ENCODE data around the gene SH3BP5. TPM values are rescaled to one million over a fixed set of nuclear protein-coding genes. Genes with fewer than 3 reads are reported as not detected.

SH3BP5 gene
- total RNA-seq, 1 experiment from 2014 or later, result 5.2 TPM

DNA sequence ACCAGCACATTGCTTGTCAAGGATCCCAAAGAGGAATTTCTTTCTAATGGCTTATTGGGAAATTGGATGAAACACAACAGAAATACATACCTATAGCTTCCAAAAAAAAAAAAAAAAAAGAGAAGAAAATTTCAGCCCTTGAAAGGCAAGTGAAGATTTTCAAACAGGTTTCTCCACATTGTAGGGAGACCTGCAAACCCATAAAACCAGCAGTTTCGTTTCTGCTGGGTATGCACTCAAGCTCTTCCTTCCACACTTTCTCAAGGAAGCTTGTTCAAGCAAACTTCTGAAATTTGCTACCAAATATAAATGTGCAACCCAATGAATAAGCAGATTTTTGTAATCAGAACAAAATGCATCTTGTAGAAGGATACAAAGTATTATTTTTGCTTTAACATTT is 15.9 kb upstream of the SH3BP5 start:
- no peak for DNase-seq (ENCODE audit: extremely low read depth, low read depth)

DNA sequence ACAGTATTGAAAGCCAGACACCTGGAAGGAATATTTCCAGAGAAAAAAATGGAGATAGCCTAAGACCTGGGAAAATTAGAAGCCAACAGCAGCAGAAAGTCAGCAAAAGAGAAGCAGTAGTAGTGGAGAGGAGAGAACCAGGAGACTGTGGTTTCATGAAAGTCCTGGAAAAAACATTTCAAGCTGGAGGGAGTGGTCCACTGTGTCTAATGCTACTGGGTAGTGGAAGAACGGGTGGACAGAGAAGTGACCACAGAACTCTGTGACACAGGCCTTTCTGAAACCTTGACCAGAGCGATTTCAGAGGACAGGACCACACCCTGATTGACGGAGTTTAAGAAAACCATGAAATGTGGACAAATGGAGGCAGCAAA is 15.3 kb upstream of the SH3BP5 start:
- DNase-seq (ENCODE audit: extremely low read depth, low read depth), result no peak

DNA sequence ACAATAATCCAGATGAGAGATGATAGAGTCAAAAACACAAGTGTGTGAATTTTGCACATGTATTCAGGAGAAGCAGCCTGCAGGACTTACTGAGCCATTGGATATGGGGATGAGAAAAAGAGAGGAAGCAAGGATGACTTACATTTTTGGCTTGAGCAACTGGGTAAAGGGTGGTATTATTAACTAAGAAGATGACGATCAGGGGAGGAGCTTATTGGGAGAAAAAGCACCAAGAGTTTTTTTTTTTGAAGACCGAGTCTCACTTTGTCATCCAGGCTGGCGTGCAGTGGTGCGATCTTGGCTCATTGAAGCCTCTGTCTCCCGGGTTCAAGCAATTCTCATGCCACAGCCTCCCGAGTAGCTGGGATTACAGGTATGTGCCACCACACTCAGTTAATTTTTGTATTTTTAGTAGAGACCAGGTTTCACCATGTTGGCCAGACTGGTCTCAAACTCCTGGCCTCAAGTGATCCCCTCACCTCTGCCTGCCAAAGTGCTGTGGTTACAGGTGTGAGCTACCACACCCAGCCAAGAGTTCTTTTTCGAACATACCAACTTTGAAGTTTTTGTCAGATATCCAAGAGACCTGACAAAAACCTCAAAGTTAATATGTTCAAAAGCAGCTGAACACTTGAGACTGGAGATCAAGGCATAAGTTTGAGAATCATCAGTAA is 14.8 kb upstream of the SH3BP5 start:
- DNase-seq (ENCODE audit: extremely low read depth, low read depth), result no peak

DNA sequence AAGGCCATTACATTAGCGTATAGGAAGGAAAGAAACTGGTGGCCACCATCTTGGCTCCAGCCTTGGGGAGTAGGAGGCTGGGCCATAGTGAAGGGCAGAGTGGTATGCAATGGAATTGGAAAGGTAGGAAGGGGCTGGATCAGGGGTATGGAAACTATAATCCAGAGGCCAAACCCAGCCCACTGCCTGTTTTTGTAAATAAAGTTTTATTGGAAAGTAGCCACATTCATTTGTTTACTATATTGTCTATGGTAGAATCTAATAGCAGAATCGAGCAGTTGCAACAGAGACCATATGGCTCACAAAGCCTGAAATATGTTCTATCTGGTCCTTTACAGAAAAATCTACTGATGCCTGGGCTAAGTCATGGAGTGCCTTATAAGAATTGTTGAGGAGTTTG is 14.1 kb upstream of the SH3BP5 start:
- DNase-seq (ENCODE audit: extremely low read depth, low read depth), result no peak

DNA sequence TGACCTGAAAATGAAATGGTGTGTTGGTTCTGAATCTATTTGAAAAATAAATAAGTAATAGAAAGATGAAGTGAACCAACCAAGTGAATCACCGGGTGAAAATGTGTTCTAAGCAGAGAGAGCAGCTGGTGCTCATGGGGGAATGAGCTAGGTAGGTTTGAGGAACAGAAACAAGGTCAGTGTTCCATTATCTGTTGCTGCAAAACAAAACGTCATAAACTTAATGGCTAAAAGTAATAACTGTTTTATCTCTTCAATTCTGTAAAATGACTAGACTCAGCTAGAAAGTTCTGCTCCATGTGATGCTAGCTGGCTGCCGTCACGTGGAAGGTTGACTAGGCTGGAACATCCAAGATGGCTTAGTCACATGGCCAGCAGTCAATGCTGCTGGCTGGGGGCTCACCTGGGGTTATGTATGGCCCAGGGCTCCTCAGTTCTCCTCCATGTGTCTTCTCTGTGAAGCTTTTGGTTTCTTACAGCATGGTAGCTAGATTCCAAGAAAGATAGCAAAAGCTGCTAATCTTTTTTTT is 13.3 kb upstream of the SH3BP5 start:
- DNase-seq (ENCODE audit: extremely low read depth, low read depth), result no peak

DNA sequence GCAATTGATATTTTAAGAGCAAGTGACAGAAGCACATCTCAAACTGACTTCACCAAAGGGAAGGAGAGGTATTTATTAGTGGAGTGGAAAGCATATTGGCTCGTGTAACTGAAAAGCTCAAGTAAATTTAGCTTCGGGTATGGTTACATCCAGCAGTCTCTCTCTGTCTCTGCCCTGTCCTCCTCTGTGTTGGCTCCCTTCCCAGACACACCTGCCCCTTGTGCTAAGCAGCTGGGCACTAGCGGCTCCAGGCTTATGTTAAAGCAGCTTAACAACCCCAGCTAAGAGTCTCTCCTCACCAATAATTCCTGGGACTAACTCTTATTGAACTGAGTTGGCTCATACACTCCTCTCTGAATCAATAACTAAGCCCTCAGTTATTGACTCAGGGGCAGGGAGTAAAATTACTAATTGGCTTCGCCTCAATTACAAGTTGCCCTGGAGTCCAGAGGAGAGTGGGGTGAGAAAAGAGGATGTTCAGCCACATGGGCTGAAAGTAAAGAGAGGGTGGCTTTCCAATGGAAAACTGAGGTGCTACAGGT is 12.8 kb upstream of the SH3BP5 start:
- DNase-seq (ENCODE audit: extremely low read depth, low read depth), result no peak

DNA sequence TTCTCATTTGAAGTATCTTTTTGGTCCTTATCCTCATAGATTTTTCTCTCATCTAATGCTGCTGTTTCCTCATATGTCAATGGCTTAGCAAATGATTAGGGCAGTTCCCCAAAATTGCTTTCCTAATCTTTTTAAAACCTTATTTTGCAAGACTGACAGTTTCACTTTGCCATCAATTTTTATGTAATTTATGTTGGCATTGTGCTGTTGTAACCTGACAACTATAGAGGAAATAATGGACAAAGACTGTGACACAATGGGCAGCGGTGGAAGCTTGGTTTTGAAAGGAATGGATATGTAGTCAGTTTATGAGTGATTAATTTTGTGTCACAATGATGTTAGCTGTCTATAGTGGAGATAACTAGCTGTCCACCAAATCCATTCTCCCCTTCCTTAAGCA is 10.6 kb upstream of the SH3BP5 start:
- no peak for DNase-seq (ENCODE audit: extremely low read depth, low read depth)

DNA sequence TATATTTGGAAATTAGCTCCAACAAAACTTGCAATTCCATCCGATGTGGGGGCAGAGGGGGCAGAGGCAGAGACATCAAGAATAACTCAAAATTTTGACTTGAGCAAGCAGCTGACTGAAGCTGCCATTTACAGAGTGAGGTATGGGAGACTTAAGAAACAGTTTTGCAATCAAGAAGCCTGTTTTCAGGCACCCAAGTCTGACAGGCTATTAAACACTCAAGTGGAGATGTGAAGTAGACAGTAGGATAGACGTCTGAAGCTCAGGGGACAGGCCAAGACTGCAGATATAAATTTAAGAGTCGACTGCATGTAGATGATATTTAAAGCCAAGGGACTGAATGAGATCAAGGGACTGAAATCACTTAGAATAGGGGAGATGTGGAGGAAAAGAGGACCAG is 9.9 kb upstream of the SH3BP5 start:
- no peak for DNase-seq (ENCODE audit: extremely low read depth, low read depth)

DNA sequence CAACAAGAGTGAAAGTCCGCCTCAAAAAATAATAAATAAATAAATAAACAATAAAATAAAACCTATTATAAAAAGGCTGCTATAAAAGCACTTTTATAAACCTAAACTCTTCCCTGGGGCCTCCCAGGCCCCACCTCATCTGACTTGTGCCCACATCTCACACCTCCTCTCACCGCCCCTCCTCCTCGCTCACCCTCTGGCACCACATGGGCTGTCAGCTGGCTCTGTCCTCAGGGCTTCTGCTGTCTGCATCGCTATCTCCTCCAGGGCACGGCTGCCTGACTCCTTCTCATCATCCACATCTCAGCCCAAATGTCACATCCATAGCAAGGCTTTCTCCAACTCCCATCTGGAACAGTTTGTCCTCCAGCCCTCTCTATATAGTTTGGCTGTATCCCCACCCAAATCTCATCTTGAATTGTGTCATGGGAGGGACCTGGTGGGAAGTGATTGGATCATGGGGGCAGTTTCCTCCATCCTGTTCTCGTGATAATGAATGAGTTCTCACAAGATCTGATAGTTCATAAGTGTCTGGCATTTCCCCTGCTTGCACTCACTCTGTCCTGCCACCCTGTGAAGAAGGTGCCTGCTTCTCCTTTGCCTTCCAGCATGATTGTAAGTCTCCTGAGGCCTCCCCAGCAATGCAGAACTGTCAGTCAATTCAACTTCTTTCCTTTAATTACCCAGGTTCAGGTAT is 8.8 kb upstream of the SH3BP5 start:
- no peak for DNase-seq (ENCODE audit: extremely low read depth, low read depth)

DNA sequence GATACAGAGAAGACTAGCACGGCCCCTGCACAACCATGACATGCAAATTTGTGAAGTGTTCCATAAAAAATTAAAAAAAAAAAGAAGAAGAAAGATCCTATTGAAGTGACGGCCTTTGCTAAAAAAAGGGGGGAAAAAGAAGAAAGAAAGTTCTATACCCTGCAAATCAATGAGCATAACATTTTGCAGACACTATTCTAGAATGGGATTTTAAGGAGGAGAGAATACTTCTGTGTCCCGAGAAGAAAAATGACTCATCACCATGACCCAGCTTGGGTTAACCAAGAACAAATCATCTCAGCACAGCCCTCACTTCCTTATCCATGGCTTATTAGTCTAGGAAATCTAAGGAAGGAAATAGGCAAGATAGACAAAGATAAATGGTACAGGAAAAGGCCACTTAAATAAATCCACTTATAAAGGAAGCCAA is 7.4 kb upstream of the SH3BP5 start:
- DNase-seq (ENCODE audit: extremely low read depth, low read depth), result no peak

DNA sequence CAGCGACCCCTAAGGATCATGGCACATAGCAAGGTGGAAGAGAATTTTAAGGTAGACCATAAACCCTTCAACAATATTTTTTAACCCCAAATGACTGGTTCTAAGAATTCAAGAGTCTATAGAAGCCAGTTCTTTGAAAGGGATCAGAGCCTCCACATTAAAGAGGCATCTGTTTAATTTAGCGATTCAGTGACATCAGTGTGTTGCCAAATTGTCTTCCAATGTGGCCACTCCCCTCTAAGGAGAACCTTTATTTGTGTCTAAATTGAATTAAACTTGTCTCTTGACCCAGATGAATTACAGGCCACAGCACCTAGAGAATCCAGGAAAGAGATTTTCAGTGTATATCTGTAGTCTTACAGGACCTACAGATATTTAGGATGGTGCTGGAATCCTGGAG is 6.6 kb upstream of the SH3BP5 start:
- no peak for DNase-seq (ENCODE audit: extremely low read depth, low read depth)

DNA sequence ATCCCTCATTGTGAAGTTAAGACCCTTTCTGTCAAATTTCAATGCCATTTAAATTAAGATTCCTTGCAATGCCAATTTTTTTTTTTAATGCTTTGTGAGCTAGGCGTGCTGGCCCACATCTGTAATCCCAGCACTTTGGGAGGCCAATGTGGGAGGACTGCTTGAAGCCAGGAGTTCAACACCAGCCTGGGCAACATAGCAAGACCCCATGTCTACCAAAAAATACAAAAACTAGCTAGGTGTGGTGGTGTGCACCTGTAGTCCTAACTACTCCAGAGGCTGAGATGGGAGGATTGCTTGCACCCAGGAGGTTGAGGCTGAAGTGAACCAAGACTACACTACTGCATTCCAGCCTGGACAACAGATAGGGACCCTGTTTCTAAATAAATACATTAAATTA is 5.6 kb upstream of the SH3BP5 start:
- DNase-seq (ENCODE audit: extremely low read depth, low read depth), result no peak

DNA sequence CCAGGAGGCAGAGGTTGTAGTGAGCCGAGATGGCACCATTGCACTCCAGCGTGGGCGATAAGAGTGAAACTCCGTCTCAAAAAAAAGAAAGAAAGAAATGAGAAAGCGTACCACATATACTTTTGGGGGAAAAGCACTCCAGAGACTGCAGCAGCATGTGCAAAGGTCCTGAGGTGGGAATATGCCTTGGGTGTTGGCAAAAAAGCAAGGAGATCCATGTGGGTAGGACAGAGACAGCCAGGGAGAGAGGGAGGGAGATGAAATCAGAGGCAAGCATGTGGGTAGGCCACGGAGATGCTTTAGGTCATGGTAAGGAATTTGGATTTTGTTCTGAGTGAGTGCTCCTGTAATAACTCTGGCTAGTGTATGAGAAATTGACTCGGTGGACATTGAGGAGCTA is 3.7 kb upstream of the SH3BP5 start:
- DNase-seq (ENCODE audit: extremely low read depth, low read depth), result no peak

DNA sequence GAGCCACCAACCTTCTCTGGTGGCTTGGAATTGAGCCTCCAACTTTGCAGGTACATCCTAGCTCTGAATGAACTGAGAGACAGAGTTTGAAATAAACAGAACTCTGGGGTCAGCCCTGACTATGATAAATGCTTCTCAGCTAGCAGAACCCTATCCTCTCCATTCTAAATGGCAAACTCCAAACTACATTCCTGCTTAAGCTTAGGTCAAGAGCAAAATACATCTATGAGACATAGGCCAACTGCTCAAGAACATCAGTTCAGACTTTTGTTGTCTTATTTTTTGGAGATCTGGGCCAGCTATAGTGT is 1.5 kb upstream of the SH3BP5 start:
- DNase-seq (ENCODE audit: extremely low read depth, low read depth), result no peak

DNA sequence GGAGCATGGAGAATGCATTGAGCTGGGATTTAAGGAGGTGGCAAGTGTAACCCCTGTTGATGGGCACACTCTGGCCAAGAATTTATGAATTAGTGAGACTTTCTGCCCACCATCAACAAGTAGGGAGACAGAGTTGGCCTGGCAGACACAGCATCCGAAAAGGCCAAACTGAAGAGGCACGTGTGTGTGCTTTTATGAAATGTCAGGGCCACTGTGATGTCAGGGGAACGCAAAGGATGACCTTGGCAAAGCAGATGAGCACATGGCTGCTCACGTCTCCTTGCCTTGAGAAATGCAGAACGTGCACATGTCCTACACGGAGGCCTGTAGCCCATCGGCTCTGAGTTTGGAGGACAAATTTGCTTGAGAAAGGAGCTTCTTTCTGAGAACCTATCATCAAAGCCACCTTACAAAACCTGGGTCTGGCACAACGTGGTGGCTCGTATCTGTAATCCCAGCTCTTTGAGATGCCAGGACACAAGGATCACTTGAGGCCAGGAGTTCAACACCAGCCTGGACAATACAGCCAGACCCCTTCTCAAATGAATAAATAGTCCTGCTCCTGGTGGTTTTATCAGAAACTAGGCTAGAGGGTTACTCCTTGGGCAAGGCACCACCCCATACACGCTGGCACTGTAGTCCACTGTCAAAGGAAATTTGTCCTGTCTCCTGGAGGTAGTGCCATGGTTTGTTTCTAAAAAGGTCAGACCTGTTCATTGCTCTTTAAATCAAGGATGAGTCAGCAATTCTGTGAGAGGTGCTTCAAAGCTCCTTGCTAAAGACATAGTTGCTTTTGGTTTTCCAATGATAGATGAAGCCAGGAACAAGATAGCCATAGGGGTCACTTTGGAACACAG is 941 bp upstream of the SH3BP5 start:
- DNase-seq (ENCODE audit: extremely low read depth, low read depth), result no peak

DNA sequence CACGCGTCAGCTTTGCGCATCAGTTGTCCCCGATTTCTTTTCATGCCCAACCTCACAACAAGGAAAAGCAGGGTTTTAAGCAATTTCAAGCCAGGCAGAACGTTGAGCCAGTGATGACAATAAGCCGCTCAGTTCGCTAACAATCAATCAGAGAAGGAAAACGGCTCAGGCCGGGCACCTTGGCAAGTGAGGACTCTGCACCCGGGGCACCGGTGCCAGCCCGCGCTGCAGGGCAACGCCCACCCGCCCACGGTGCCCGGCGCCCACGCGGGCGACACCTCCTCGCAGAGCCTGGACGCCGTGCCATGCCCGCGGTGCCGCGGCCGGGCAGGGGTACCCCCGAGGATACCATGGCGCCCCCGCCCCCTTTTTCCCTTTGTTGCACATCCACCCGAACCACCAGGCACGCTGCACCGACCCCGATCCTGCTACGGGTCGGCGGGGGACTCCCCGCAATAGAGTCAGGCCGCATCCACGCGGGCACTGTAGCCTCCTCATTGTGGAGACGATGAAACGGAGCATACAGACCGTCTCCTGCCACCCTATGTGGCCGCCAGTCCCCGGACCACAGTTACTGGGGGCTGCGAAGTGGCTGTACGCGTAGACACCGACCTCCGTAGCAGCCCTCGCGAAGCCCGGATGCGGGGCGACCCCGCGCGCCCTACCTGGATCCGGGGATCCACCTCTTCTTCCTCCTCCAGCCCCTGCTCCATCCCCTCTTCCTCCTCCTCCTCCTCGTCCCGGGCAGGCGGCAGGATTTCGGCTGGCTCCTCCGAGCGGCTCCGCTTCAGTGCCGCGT is 581 bp downstream of the SH3BP5 start:
- no peak for DNase-seq (ENCODE audit: extremely low read depth, low read depth)

DNA sequence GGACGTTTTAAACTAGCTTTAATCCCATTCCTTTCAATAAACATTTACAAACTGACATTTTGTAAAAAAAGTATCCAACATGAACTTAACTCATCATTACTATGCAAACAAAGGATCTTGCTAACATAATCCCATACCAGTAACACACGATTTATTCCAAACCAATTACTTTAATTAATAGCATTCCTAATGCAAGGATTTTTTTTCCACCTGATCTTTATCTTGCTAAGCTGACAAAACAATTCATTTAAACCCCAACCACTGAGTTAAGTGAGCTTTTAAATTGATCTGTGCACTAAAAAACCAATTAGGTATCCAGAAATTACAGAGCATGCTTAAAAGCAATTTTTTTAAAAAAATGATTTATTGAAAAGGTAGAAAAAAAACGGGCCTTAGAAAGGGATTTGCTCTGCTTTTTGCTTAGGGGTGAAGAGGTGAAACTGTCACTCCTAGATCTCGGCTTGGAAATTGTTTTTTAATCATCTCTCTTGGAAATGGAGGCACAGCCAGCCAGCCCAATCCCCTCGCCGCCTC is 1.2 kb downstream of the SH3BP5 start:
- no peak for DNase-seq (ENCODE audit: extremely low read depth, low read depth)

DNA sequence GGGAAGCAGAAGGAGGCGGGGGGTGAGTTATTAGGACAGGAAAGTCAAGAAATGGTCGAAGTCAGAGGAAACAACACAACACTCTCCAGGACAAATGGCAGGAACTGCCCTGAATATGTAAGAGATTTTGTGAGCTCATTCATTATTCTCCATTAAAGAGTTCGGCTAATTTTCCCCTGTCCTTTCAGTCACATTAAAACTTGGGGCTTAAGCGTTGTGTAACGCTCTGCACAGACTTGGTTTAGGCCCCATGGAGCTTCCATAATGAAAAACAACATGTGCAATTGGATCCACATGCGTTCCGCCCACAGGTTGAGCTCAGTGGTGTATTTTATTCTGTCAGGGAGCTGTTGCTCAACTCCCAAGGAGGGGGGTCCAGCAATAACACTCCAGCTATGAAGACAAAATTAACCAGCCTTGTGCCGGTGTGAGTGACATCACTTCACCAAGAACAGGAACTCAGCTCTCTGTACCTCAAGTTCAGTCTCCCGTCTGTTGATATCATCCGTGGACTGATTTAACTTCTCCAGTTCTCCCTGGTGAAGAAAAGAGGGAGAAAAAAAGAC is 2.3 kb downstream of the SH3BP5 start:
- DNase-seq (ENCODE audit: extremely low read depth, low read depth), result no peak

DNA sequence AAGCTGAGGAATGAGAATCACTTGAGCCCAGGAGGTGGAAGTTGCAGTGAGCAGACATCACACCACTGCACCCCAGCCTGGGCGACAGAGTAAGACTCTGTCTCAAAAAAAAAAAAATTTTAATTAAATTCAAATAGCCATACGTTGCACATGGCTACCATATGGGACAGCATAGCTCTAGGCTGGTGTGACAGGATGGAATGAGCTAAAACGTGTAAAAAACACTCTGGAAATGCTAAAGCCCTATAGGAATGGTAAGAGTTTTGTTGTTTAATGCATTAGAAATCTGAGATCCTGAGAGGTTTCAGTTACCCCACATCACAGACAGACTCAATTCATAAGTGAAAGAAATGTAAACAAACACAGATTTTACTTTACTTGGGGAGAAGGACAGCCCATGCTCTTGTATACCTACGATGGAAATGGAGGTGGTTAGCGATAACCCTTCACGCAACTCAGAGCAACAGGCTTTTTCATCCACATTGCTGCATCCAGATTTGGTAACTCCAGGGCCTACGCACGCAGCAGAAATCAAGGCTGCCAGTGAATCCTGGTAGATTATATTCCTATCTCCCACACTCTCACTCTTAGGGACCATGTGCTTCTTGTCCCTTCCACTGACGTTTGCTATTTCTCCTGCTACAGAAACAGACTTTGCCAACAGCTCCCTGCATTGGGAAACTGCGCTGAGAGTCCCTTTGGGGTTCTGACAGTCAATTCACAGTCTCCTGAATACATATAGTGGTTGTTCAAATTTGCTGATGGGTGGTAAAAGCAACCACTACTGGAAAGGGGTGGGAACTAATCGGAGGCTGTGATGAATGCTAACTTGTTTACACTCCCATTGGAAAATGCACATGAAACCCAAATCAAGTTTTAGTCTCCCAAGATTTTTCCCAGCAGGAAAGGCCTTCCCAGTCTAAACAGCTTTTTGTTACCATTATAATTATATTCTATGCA is 3.1 kb downstream of the SH3BP5 start:
- DNase-seq (ENCODE audit: extremely low read depth, low read depth), result no peak
